GM10847 (cell line): ENCODE results near the gene ZGPAT.

ENCODE experiments used
- POLR2A ChIP-seq: IDR thresholded peaks from 2 replicates; pipeline ENCODE4 v1.6.1; 2011; ENCODE audit not compliant: insufficient read length; ENCODE audit errors: extremely low read depth

Gene ZGPAT

GRCh38 chr20:63707558-63708300 lies at the start of gene ZGPAT, which contains the start of gene ARFRP1:
ZGPAT (plus strand) TSS chr20:63708039; CDS start chr20:63708581, 542 bp downstream.
ARFRP1 (minus strand) TSS chr20:63707976; CDS start chr20:63707091, 885 bp downstream.
- peak; percentile 63 for TF ChIP-seq POLR2A

GRCh38 chr20:63658749-63659187 lies 49.1 kb upstream of the ZGPAT start:
- TF ChIP-seq POLR2A, result no peak

GRCh38 chr20:63659370-63659769 lies 48.5 kb upstream of the ZGPAT start:
- no peak for TF ChIP-seq POLR2A

- TF ChIP-seq POLR2A, result no peak
Measured at GRCh38 chr20:63660622-63661021, 47.2 kb upstream of the ZGPAT start.

- no peak for TF ChIP-seq POLR2A
Measured at GRCh38 chr20:63661108-63661507, 46.7 kb upstream of the ZGPAT start.

- no peak for TF ChIP-seq POLR2A
Measured at GRCh38 chr20:63661959-63662812, 45.7 kb upstream of the ZGPAT start.

- no peak for TF ChIP-seq POLR2A
Measured at GRCh38 chr20:63662813-63663189, 45.0 kb upstream of the ZGPAT start.

GRCh38 chr20:63663332-63664066 lies 44.3 kb upstream of the ZGPAT start:
- no peak for TF ChIP-seq POLR2A

GRCh38 chr20:63664143-63664851 lies 43.5 kb upstream of the ZGPAT start:
- no peak for TF ChIP-seq POLR2A

GRCh38 chr20:63664861-63665594 lies 42.8 kb upstream of the ZGPAT start:
- no peak for TF ChIP-seq POLR2A

- no peak for TF ChIP-seq POLR2A
Measured at GRCh38 chr20:63665708-63666107, 42.1 kb upstream of the ZGPAT start.

- no peak for TF ChIP-seq POLR2A
Measured at GRCh38 chr20:63667858-63668257, 40.0 kb upstream of the ZGPAT start.

- TF ChIP-seq POLR2A, result no peak
Measured at GRCh38 chr20:63668351-63668750, 39.5 kb upstream of the ZGPAT start.

GRCh38 chr20:63672666-63673065 lies 35.2 kb upstream of the ZGPAT start:
- no peak for TF ChIP-seq POLR2A
